Stimulated activated CD4-positive, alpha-beta T cell treated with anti-CD3 and anti-CD28 coated beads, Interleukin-1b, Interleukin-23, amount 100 ng/mL, for 1 hour (primary cell): ENCODE results near the gene PNPLA8.

Experiments used
- DNase-seq, 2 donors: peaks; one replicate each; pipeline ENCODE4 v3.0.0-alpha.2; 2020; ENCODE audit warnings: low read depth in 2 of 2

The PNPLA8 gene

DNA sequence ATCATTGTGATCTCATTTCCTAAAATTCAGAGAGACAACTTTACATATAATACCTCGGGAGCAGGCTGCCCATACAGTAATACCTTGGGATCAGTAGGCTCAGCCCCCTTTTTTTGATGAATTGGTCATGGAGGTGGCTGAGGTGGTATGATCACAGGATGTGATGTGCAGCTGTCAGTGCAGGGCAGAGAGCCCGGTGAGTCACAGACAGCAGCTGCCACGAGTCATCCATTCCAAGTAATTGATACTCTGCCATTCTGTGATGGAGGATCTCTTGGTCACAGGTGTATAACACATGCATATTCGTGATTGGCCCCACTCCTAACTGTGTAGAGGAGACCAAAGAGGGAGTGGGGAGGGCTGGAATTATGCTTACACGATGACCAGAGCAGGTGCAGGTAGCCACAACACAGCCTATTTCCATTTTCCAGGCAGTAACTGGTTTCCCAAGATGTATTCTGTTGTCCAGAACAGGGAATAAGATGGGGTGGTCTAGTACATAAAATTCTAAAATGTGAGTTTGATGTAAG lies 83.8 kb downstream of the PNPLA8 start:
- DNase-seq = no peak

DNA sequence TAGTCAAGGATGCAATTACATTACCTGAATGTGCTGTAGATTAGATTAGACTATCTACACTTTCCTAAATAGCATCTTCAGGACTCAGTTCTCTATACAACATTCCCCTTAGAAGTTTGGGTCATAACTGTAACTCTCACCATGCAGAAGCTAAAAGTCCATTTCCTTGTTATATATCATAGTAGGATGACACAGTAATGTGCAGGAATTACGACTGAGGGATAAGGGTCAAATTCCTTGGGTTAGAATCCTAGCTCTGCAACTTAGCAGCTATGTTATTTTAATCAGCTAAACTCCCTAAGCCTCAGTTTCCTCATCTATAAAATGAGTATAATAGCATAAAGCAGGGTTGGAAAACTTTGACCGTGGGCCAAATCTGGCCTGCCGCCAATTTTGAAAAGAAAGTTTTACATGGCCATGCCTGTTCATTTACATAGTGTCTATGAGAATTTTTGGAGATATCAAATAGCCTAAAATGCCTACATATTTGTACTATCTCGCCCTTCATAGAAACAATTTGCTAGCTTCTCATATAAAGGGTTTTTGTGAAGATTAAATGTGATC lies 84.5 kb downstream of the PNPLA8 start:
- DNase-seq = no peak

DNA sequence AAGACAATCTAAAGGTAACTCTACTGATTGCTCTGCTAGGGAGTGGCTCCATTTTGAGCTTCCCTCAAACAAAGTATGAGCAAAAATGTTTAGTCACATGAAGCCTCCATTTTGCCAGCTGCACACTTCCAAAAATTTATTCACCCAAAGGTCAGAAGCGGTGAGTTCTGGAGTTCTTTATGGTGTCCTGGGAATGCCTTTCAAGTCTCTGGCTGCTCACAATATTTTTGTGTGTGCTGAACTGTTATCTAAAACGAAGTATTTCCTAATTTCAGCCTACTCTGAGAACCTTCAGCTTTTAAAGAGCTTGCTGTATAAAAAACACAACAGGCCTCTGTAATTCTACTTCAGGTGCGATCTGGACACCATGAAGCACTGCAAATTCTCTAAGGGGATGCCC lies 85.3 kb downstream of the PNPLA8 start:
- DNase-seq = no peak

DNA sequence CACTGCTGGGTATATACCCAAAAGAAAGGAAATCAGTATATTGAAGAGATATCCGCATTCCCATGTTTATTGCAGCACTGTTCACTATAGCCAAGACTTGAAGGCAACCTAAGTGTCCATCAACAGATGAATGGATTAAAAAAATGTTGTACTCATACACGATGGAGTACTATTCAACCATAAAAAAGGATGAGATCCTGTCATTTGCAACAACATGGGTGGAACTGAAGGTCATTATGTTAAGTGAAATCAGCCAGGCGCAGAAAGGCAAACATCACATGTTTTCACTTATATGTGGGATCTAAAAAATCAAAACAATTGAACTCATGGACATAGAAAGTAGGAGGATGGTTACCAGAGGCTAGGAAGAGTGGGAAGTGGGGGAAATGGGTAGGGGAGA lies 89.0 kb downstream of the PNPLA8 start:
- DNase-seq = no peak

DNA sequence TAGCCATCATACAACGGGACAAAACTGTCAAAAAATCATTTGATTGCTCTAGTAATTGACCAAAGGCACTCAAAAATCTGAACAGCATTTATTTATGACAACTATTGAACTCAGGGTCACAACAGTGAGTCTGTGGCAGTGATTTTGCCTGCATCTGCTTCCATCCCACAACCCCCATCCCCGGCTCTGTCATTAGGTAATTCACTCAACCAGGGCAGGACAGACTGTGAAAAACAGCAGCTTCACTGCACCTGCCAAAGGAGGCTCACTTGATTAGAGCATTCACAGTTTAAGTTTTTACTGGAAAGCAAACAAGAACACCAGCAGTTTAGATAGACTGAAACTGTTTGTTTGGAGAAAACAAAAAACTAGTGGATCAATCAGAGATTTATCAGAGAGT lies 91.9 kb downstream of the PNPLA8 start:
- DNase-seq = no peak

DNA sequence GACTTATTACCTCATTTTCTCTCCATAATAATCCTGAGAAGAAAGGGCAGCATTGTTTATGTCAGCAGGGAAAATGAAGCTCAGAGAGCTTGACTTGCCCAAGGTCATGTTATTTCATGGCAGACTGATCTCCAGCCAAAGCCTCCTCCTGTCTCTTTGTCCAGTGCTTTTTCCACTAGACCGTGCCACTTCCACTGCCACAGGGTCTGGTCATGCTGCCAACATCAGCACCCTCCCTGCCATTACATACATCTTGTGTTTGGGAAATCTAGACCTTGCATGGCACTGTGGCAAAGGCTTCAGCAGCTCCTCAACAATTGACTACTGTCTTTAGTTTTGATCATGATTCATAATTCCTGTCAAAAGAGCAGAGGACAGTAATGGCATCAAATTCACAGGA lies 94.8 kb downstream of the PNPLA8 start:
- no peak for DNase-seq

DNA sequence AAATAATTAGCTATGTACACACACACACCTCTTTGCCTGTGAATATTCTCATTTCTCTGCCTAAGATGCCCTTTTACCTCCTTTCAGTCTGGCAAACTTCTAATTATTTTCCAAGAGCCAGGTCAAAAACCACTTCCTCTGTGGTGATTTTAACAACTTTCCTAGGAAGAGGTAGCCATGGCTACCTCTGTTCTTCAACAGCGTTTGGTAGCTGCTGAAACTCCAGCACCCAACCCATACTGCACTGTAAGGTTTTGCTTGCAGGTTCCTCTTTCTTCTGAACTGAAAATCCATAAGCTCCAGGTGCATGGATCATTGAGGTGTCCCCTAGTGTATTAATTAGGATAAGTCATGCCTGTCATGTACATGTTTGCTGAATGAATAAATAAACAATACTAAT lies 95.3 kb downstream of the PNPLA8 start:
- no peak for DNase-seq

DNA sequence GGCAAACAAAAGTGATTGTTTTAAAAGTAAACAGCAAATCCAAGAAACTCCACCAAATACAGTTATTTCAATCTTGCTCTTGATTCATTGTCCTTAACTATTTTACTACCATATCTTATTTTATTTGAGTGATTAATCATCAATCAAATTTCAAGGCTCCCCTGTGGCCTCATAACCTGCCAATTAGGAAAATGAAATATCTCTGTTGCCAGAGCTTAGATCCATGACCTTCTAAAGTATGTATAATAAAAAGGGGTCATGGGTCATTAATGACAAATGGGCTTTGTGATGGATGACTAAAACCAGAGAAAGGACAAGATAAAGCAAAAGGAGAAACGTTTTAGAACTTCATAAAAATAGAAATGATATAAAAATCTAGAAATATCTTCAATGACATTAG lies 98.2 kb downstream of the PNPLA8 start:
- no peak for DNase-seq

DNA sequence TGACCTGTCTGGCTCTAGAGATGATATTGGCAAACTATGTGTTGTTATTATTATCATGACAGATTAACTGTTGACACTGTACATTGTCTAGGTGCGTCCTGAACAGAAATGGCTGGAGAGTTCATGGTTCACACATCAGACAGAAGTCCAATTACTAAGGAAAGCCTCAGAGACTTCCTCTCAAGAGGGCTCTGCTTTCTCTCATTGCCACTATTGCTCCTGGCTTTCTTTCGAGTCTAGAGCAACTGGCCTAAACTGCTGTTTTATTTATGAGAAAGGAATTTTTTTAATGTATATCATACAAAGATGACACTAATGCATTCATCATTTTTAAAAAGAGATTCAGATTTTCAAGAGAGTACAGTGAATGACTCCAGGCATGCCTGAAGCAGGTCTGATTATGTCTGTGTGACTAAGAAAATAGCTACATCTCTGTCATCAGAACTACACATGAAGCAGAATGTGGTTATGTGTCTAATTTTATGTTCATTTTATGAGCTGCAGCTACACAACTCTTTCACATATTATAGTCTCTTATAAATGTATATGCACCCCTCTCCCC lies 100.1 kb downstream of the PNPLA8 start:
- no peak for DNase-seq

DNA sequence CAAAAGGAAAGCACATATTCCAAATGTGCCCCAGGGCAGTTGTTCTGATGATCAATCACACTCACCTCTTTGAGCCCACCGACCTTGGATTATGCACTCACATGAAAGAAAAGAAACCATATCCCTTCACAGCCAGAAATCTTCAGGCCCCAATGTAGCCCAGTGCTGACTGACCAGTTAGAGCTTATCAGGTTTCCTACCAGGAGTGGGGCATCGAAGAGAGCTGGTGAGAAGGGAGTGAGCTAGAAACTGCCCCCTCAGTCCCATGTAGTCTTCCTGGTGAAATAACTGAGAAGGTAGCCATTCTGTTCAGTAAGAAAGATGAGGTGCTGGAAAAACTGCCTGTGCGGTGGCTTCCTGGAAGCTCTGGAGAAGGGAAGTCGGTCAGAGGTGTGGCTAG lies 101.9 kb downstream of the PNPLA8 start:
- DNase-seq = no peak

DNA sequence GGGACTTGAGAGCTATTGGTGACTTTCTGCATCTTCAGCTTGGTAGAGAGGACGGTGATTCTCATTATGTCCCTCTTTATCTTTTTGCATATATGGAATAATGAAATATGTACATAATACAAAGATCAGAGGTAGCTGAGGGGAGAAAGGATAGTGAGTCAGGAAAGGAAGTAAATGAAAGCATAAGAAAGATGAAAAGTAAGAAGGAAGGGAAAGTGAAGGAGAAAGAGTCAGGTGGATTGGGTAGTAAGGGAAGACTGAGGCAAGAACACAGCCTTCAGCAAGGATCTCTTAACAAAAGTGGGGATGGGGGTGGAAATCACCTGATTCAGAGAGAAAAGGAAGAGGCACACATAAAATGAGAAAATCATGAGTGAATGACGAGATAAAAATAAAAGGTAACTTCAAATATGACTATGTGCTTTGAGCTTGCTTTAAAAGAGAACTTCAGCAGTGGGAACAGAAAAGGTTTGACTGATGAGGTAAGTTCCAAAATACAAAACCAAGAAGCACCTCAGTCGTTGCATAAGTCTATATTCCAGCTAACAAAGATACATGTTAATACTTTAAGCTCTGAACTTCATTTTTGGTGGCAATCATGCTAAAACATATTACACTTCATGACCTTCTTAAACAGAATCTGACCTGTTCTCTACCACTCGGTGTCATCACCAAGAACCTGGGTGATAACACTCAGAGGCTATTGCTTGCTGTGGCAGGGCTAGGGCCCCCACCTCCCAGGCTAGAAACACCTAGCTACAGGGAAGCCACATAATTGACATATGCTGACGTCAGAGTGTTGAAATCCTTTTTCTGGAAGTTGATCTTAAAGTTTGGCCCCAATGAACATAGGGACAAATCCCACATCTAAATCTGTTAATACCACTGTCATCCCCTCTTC lies 102.6 kb downstream of the PNPLA8 start:
- DNase-seq = no peak

DNA sequence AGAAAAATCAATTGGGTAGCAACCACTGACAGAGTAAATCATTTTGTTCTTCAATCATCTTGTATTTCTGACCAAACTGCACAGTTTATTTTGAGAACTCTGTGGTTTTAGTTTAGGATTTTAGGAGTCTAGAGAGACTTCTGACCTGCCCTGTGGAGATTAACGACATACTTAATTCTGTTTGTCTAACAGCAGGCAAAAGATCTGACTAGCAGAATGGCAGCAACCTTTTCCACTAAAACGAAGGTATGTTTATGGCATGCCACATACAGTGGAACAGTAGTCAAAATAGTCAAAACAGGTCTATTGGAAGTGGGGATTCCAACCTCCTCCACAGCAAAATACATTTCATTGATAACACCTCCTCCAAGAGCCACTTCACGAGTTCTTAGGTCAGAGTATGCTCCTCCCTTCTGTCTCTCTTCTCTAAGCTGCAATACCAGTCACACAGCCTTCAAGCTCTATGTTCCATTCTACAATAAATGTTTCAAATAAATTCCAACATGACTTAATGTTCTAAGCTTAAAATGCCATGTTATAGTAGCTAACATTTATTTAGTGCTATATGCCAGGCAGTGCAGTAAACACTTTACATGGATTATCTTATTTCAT lies 104.1 kb downstream of the PNPLA8 start:
- no peak for DNase-seq
